ENCODE data around the gene KCNQ1. TPM values are rescaled to one million over a fixed set of nuclear protein-coding genes. Genes with fewer than 3 reads are reported as not detected.

KCNQ1 gene
- total and polyA plus RNA-seq, 4 donors, result 15.4 to 41.7 (median 26.2) TPM

DNA sequence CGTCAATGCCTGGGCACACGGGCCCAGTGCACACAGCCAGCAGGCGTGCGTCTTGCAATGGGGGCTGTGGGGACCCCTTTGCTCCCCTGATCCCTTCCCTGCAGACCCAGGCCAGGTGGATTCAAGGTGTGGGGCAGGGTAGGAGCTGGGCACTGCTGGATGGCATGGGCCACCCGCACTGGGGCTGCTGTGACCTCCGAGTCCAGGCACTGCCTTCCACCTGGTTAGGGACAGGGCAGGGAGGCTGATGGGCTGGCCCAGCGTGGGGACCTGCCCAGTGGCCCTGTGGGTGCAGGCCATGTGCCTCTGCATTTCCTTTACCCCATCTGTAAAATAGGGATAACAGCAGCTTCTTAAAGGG is 22.9 kb downstream of the KCNQ1 start:
- DNase-seq (no peak), ATAC-seq (ENCODE audit: insufficient read depth, low FRiP score) (no peak)
- H3K9me3 ChIP-seq (ENCODE audit: control insufficient read depth in 4 of 4, insufficient read depth in 3 of 4, low read length in 3 of 4), result no peaks in the 10 kb centered on the region
- no peaks in the 10 kb centered on the region for H3K36me3 ChIP-seq (ENCODE audit: control insufficient read depth in 4 of 4, insufficient read depth in 4 of 4, low read length in 4 of 4)
- H3K27me3 ChIP-seq (ENCODE audit: control insufficient read depth in 3 of 3, insufficient read depth in 3 of 3, low read length in 2 of 3), result peaks cover 0 to 5% (median 4%) of the 10 kb centered on the region in 3 donors
- no peak overlapping the region for H3K4me3 ChIP-seq
- 83 to 87% methylated on average over 7 of the region's 7 CpGs for WGBS, 2 donors
- no peak overlapping the region for H3K27ac ChIP-seq (ENCODE audit: low read depth in 1 of 2, low read length in 1 of 2)
- peaks cover 0 to 12% (median 0%) of the 10 kb centered on the region in 5 donors for H3K4me1 ChIP-seq (ENCODE audit: control insufficient read depth in 5 of 5, insufficient read depth in 5 of 5, low read length in 5 of 5)
- no peak overlapping the region for H3K9ac ChIP-seq (ENCODE audit: insufficient read depth in 1 of 2, low read length in 2 of 2)
- TF ChIP-seq, protein P1, sequence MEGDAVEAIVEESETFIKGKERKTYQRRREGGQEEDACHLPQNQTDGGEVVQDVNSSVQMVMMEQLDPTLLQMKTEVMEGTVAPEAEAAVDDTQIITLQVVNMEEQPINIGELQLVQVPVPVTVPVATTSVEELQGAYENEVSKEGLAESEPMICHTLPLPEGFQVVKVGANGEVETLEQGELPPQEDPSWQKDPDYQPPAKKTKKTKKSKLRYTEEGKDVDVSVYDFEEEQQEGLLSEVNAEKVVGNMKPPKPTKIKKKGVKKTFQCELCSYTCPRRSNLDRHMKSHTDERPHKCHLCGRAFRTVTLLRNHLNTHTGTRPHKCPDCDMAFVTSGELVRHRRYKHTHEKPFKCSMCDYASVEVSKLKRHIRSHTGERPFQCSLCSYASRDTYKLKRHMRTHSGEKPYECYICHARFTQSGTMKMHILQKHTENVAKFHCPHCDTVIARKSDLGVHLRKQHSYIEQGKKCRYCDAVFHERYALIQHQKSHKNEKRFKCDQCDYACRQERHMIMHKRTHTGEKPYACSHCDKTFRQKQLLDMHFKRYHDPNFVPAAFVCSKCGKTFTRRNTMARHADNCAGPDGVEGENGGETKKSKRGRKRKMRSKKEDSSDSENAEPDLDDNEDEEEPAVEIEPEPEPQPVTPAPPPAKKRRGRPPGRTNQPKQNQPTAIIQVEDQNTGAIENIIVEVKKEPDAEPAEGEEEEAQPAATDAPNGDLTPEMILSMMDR (IDR thresholded peaks at IDR 0.05; ENCODE audit: control extremely low read depth, extremely low read depth), result no peak

DNA sequence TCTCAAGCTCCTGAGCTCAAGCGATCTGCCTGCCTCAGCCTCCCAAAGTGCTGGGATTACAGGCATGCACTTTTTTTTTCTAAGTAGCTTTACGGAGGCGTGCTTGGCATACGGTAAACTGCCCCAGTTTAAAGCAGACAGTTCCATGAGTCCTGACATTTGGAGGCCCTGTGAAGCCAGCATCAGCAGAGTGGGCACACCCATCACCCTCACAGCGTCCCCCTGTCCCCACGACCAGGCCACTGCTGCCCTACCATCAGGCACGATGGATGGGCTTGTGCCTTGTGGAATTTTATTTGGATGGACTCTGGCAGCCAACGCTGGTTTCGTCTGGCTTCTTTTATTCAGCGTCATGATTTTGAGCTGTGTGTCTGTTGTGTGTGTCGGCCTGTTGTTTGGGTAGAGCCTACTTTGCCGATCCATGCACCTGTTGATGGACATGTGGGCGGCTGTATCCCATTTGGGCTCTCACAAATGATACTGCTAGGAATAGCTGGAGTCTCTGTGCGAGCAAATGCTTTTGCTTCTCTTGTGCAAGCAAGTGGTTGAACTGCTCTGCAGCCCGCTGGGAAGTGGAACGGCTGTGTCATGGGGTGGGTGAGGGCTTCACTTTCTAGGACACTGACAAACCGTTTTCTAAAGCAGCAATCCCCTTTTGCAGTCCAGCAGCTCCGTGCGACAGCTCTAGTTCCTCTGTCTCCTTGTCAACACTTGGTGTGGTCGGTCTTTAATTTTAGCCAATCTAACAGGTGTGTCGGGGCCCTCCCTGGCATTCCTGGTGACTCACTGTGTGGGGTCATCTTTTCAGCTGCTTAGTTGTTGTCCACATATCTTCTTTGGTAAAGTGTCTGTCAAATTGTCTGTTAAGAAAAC is 23.8 kb downstream of the KCNQ1 start:
- DNase-seq (no peak), ATAC-seq (ENCODE audit: insufficient read depth, low FRiP score) (no peak)
- no peak overlapping the region for H3K9ac ChIP-seq (ENCODE audit: insufficient read depth in 1 of 2, low read length in 2 of 2)
- TF ChIP-seq, protein P1 (IDR thresholded peaks at IDR 0.05; ENCODE audit: control extremely low read depth, extremely low read depth), result no peak
- H3K36me3 ChIP-seq (ENCODE audit: control insufficient read depth in 4 of 4, insufficient read depth in 4 of 4, low read length in 4 of 4), result no peaks in the 10 kb centered on the region
- H3K27me3 ChIP-seq (ENCODE audit: control insufficient read depth in 3 of 3, insufficient read depth in 3 of 3, low read length in 2 of 3), result peaks cover 0 to 5% (median 4%) of the 10 kb centered on the region in 3 donors
- H3K4me1 ChIP-seq (ENCODE audit: control insufficient read depth in 5 of 5, insufficient read depth in 5 of 5, low read length in 5 of 5), result peaks cover 0 to 6% (median 0%) of the 10 kb centered on the region in 5 donors
- WGBS, 2 donors, result 74 to 84% methylated on average over 21 of the region's 21 CpGs
- no peaks in the 10 kb centered on the region for H3K9me3 ChIP-seq (ENCODE audit: control insufficient read depth in 4 of 4, insufficient read depth in 3 of 4, low read length in 3 of 4)
- H3K27ac ChIP-seq (ENCODE audit: low read depth in 1 of 2, low read length in 1 of 2), result no peak overlapping the region
- no peak overlapping the region for H3K4me3 ChIP-seq

DNA sequence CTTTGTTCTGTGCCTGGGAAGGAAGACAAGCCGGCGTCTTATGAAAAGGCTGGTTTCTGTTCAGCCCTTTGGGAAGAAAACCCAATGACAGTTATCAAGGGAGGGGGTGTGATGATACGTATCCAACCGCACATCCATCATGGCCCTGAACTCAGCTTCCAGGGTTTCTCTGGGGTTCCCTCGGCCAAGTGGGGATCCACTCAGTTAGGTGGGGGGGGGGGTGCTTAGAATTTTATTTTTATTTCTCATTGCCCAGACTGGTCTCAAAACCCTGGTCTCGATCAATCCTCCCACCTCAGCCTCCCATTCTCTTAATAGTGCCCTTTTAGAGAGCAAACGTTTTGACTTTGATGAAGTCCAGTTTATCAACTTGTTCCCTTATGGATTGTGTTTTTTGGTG is 25.7 kb downstream of the KCNQ1 start:
- DNase-seq, result no peak
- TF ChIP-seq, protein P1 (IDR thresholded peaks at IDR 0.05; ENCODE audit: control extremely low read depth, extremely low read depth), result no peak
- 90 to 95% methylated on average over 7 of the region's 7 CpGs for WGBS, 2 donors

More for the DNA sequence above, 25.7 kb downstream of the KCNQ1 start:
- Histone ChIP-seq H3K9ac (ENCODE audit: insufficient read depth in 1 of 2, low read length in 2 of 2) (no peak overlapping the region), H3K9me3 (ENCODE audit: control insufficient read depth in 4 of 4, insufficient read depth in 3 of 4, low read length in 3 of 4) (no peaks in the 10 kb centered on the region), H3K27ac (ENCODE audit: low read depth in 1 of 2, low read length in 1 of 2) (no peak overlapping the region), H3K36me3 (ENCODE audit: control insufficient read depth in 4 of 4, insufficient read depth in 4 of 4, low read length in 4 of 4) (no peaks in the 10 kb centered on the region), H3K4me3 (no peak overlapping the region), H3K27me3 (ENCODE audit: control insufficient read depth in 3 of 3, insufficient read depth in 3 of 3, low read length in 2 of 3) (peaks cover 0 to 5% (median 4%) of the 10 kb centered on the region in 3 donors), H3K4me1 (ENCODE audit: control insufficient read depth in 5 of 5, insufficient read depth in 5 of 5, low read length in 5 of 5) (peaks cover 0 to 9% (median 5%) of the 10 kb centered on the region in 5 donors)
- ATAC-seq (ENCODE audit: insufficient read depth, low FRiP score), result no peak
